ENCODE measurements around the gene PTPRG.
"Not testable (repeated sequence)": the region's sequence is repeated elsewhere in the genome, so short reads cannot be mapped to it uniquely, and the experiment has no call there.

The PTPRG gene

DNA sequence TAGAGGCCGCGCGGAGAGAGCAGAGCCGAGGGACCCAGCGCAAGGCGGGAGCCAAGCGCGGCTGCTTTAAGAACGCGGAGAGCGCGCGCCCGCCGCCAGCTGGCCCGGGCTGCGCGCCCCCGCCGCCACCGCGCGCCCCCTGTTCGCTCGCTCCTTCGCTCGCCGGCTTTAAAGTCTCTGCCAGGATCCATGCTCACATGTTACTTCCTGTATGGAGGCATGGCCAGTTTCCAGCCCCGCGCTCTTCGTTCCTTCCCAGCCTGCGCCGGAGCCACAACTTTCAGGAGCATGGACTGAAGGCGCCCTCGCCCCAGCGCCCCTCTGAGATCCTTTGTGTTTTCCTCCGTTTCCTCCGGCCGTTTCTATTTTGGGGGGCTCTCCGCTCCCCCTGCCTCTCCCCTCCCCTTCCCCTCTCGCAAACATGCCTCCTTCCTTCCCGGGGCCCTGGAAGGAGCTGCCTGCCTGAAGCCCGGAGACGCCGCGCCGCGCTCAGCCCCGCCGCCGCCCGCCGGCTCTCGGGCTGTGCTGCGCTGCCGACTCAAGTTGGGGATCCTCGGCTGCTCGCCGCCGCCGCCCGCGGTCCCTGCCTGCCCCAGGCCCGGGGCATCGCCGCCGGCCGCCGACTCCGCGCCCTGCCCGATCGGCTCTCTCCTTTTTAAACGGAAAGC lies at the start of gene PTPRG:
PTPRG (plus strand) TSS at position 198 of the 668 bp plus-strand sequence. CDS start 717 bp downstream, outside the sequence.
- no peak for DNase-seq (ENCODE audit: low read depth in 2 of 2)

DNA sequence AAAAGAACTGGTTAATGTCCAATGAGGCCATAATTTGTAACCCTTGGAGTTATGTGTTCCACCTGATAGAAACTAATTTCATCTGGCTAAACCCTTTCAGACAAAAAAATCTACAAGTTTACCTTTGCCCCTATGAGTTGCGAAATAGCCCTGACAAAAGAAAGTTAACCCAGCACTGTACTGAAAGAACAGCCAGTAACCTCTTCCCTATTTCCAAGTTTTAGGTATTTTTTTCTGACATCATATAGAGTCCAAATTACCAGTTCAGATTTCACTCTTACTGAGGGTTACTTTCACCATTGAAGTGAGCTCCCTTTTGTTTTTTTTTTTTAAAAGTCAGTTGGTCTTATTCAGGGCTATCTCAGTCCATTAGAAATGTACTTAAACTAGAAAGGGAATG lies 42.8 kb upstream of the PTPRG start:
- DNase-seq (ENCODE audit: low read depth in 2 of 2), result no peak

DNA sequence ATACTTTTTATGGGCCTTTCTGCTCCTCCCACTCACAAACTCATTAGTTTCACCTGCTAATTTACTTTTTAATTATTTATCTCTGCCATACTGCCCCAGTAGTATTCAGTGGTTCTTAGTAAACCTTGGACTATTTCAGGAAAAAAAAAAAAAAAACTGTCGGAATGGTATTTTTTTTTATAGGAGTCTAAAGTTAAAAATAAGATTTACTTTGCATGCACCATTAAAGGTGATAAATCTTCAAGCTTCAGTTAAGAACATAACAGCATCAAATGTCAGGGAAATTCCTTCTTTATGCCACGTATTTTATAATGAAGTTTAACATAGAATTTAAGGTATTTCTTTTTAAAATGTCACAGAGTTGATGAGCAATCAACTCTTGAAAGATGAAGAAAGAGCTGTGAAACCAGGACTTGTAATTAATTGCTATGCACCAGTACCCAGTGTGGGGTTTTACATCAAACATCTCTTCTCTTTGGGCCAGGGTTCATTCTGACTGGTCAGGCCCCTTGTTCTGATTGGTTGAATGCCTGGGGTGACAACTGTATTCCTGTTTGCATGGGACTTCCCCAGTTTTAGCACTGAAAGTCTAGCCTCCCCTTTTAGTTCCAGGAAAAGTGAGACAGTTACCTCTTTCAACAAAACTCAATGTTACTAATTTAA lies 40.3 kb upstream of the PTPRG start:
- DNase-seq (ENCODE audit: low read depth in 2 of 2), result no peak

DNA sequence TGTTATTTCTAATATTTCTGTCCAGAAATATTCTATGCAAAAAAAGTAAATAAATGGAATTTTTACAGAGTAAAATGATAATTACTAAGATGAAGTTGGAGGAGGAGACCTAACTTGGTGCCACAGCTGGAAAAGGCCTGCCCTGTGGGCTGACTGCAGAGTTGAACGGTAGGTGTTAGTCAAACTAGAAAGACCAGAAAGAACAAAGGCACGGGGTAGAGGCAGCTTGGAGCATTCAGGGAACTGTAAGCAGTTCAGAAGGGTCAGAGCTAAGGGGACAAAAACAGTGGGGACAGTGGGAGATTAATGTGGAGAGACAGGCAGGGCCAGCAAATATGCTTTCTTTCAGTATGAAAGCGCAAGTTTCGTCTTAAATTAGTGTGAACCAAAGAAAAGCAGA lies 39.3 kb upstream of the PTPRG start:
- no peak for DNase-seq (ENCODE audit: low read depth in 2 of 2)

DNA sequence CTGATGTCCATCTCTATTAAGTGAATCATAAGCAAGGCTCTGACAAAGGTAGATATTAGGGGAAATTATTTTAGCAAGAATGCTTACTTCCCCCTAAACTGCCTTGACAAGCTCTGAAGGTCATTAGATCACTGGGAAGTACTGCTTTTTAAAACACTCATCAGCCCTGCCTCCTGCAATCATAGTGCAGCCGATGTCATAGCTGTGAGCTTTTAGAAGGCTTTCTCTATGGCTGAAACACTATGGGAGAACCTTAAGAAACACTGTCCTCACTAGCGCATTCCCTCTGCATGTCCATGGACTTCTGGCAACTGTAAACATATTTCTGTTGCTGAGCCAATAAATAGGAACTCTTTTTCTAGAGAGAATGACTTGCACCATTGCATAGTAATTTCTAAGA lies 38.7 kb upstream of the PTPRG start:
- no peak for DNase-seq (ENCODE audit: low read depth in 2 of 2)

DNA sequence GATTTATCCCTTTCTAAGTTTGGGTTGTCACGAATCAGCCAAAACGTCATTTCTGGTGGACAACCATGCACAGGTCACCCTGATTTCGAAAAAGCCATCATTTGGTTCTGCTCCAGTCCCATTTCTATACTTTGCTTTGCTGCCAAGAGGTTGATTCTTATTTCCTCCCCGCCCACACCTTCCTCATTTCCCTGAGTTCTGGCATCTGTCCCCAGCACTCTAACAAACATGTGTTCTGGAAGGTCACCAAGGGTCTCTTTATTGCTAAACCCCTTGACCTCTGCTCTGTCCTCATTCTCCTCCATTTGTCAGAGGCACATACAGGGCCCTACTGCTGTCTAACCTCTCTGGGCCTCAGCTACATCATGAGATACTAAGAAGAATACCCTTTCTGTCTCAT lies 36.4 kb upstream of the PTPRG start:
- DNase-seq (ENCODE audit: low read depth in 2 of 2), result no peak

DNA sequence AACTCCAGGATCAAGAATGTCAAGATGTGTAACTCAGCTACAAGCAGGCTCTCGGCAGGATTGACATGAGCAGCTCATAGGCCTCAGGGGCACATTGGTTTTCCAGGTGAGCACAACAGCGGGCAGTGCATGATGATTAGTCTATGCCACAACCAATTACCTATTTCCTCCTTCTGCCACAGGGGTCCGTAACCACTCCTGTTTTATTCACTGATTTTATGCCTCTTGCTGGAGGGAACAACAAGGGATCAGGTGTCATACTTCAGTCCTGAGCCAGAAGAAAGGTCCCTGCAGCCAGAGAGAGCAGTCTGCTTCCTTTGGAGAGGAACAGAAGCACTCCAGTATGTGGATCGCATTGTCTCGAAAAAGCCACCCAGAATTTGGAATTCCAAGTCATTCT lies 35.1 kb upstream of the PTPRG start:
- DNase-seq (ENCODE audit: low read depth in 2 of 2), result no peak

DNA sequence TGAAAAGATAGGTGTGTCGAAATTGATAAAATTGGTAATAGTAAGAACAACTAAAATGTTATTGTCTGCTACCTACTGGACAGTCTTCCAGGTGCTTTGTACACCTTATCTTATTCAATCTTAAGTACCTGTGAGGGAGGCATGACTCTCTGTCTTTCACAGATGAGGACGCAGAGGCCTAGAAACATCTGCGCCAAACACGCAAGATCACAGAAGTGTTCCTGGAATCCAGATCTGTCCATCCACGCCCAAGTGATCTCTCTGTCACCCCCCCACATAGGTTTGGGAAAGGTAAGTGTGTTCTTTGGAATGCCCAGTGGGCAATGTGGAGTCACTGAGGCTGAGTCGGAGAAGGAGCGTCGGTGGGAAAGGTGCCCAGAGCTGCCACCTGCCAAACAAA lies 34.4 kb upstream of the PTPRG start:
- DNase-seq (ENCODE audit: low read depth in 2 of 2), result no peak

DNA sequence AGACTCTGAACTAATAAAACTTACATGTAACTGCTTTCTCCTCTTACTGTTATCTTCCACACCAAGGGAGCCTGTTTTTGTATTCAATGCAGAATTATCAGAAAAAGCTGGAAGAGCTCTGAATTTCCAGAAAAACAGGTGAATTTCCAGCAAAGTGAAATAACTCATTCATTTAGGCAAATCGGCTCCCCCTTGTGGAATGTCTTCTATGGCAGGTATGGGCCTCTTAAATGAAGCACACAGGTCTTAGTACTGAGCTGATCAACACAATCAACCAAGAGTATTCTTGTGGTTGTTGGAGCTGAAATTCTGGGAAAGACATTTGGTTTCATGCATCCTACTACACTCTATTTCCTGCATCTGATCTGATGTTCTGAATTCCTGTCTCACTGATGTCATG lies 31.0 kb upstream of the PTPRG start:
- no peak for DNase-seq (ENCODE audit: low read depth in 2 of 2)

DNA sequence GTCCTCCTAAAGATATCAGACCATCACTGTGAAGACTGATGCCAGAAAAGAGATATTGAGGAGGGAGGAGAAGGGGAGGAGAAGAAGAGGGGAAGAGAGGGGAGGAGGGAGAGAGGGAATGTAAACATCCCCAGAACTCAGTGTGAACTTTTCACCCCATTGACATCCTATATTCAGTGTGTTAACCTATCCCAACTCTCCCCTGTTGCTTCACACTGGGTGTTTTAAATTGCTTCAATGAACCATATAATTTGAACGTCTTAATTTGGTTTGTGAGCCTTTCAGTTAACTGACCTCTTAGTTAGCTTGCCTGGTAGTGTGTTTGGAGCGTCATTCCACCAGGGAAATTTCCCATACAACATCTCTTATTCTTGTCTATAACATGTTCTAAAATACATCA lies 29.8 kb upstream of the PTPRG start:
- no peak for DNase-seq (ENCODE audit: low read depth in 2 of 2)

DNA sequence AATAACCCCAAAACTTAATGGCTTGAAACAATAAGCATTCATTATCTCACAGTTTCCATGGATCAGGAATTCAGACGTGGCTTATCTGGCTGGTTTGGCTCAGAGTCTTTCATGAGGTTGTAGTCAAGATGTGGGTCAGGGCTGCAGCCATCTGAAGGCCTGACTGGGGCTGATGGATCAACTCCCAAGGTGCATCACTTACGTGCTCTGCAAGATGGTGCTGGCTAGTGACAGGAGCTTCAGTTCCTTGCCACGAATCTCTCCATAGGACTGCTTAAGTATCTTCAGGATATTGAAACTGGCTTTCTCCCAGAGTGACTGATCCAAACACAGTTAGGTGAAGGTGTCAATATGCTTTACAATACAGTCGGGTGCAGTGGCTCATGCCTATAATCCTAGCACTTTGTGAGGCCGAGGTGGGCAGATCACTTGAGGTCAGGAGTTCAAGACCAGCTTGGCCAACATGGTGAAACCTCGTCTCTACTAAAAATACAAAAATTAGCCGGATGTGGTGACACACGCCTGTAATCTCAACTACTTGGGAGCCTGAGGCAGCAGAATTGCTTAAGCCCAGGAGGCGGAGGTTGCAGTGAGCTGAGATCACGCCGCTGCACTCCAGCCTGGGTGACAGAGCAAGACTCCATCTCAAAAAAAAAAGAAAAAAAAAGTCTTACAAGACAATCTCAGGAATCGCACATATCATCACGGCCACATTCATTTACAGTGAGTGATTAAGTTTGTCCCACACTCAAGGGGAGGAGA lies 28.5 kb upstream of the PTPRG start:
- no peak for DNase-seq (ENCODE audit: low read depth in 2 of 2)

DNA sequence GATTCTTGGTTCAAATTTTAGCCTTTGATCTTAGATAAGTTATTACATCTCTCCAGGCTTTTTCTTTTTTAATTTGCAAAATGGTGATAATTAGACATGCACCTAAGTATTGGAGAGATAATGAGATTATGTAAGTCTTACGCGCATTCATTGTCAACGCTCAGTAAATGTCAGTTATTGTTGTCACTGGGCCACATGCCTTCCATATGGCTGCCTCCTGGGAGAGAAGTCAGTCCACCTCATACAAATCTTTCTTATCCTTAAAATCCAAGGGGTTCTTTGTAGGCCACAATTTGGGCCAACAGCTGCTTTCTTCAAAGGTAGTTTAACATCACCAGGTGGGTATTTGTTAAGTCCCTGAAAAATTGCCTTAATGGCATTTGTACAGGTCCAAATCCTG lies 25.5 kb upstream of the PTPRG start:
- DNase-seq (ENCODE audit: low read depth in 2 of 2), result no peak

DNA sequence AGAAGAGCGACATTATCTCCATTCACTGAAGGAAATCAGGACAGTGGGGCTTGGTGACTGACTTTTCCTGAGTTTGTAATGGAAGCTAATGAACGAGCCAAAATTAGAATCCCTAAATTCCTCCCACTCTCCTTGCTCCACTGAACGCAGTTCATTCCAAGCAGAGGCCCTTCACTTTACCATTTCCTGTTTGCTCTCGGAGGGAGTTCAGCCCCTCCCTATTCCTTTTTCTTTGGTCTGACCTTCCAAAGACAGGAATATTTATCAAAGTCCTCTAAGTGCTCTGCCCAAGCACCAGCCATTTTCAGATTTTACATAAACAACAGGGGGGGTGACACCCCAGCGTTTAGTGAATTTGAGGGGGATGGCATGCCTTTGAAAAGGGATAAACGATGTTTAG lies 24.0 kb upstream of the PTPRG start:
- no peak for DNase-seq (ENCODE audit: low read depth in 2 of 2)

DNA sequence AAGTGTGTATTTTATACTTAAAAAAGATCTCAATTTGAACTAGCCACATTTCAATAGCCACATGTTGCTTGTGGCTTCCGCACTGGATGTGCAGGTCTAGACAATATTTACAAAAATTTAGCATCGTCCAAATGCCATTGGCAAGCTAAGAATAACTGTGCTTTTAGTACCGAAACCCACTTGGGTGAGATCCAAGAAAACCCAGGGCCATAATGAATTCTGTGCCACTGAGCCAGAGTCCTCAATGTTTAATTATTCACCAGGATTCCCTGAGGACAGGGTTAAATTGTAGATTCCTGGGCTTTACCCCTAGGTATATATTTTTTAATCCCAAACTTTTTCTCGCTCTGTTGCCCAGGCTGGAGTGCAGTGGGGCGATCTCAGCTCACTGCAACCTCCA lies 22.9 kb upstream of the PTPRG start:
- no peak for DNase-seq (ENCODE audit: low read depth in 2 of 2)

DNA sequence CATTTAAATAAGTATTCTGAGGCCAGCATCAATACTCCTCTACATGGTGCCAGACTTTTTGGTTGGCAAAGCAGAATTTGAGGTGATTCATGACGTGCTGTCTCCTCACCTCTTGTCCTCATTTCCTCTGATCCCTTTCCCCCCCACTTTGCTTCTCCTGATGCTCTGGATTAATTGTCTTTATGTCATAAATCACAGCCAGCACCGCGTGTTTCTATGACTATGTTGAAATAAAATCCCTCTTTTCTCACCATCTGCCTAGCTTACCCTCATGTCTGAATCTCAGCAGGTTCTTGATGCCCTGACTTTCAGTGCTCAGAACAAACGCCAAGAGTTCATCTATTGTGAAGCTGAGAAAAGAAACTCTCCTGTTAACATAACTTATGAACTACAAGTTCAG lies 19.7 kb upstream of the PTPRG start:
- DNase-seq (ENCODE audit: low read depth in 2 of 2), result no peak

DNA sequence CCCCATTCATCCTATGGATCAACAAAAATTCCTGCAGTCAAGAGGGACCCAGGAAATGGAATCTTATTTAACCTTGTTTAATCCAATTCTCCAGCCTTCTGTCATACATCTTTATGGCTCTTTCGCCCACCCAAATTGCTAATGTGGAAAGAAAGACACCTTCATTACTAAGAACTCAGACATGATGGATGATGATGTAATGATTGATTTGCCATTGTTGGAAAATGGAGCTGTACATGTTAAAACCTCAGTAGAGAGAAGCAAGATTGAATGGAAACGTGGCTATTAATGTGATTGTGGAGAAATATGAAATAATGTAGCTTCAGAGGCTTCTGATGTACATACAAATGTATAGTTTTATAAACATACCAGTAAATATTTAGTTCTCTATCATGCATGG lies 15.7 kb upstream of the PTPRG start:
- no peak for DNase-seq (ENCODE audit: low read depth in 2 of 2)

DNA sequence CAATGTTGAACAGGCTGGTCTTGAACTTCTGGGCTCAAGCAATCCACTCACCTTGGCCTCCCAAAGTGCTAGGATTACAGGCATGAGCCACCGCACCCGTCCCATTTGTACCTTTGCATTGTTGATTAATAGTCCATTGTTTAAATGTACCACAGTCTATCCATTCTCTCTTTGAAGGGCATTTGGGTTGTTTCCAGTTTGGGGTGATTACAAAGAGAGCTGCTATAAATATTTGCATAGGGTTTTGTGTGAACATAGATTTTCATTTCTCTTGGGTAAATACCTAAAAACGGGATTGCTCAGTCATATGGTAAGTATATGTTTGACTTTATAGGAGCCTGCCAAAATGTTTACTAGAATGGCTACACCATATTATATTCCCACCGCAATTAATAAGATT lies 13.7 kb upstream of the PTPRG start:
- no peak for DNase-seq (ENCODE audit: low read depth in 2 of 2)

DNA sequence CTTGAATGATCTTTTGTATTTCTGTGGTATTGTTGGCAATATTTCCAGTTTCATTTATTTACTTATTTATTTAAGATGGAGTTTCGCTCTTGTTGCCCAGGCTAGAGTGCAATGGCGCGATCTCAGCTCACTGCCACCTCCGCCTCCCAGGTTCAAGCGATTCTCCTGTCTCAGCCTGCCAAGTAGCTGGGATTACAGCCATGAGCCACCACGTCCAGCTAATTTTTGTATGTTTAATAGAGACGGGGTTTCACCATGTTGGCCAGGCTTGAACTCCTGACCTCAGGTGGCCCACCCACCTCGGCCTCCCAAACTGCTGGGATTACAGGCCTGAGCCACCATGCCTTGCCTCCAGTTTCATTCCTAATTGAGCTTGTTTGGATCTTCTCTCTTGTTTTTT lies 8.7 kb upstream of the PTPRG start:
- not testable (repeated sequence) for DNase-seq (ENCODE audit: low read depth in 2 of 2)

DNA sequence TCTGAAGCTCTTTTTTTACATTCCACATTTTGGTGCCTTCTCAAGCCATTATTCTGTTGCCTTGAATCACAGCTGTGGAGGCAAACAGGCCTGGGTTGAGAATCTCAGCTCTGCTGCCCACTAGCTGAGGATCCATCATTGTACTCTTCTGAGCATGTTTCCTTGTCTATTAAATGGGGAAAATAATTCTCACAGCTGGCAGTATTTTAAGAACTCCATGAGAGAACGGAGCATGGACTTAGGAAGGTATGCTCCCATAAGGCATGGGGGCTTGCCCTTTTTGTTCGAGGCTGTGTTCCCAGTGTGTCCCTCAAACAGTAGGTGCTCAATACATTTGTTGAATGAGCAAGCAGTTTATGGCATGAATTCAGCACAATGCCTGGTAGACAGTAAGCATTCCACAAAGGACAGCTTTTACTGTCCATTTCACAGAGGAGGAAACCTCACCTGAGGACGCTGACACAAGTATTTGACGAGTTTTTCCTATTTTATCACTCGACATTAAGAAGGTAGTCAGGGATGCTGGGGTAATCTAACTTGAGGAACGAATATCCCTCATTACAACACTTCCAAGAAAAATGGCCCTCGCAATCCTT lies 2.1 kb upstream of the PTPRG start:
- DNase-seq (ENCODE audit: low read depth in 2 of 2), result no peak

DNA sequence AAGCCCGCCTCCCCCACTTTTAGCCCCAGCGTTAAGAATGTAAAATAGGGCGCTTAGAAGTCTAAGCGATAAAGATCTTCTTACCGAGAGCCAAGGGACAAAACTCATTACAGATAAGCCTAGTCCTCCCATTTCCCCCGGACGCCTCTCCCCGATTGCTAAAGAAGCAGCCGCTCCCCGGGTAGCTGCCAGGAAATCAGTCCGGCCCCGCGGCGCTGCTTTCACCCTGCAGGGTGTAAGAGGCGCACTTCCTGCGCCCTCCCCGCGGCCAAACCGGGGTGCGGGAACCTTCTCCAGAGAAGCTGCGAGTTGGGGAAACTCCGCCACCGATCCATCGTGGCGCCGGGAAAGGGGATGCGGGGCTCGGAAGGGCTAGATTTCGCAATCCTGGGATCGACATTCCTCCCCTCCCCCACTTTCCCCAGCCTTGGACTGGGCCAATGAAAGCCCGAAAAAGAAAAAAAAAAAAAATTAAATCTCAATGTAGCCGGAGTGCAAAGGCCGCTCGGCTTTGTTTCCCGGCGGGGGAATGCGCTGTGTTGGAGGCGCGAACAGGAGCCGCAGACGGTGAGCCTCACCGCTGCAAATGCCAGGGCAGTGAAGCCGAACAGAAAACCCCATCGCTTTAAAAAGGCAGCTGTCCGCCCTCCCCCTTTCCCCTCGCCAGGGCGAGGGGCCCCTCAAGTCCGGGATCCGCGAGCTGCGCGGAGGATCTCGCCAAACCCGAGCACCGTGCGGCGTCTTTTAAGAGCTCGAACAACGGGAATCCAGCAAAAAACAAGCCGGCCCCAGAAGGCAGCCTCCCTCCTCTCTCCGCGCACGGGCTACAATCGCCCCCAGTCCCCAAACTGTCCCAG lies 626 bp upstream of the PTPRG start:
- no peak for DNase-seq (ENCODE audit: low read depth in 2 of 2)

DNA sequence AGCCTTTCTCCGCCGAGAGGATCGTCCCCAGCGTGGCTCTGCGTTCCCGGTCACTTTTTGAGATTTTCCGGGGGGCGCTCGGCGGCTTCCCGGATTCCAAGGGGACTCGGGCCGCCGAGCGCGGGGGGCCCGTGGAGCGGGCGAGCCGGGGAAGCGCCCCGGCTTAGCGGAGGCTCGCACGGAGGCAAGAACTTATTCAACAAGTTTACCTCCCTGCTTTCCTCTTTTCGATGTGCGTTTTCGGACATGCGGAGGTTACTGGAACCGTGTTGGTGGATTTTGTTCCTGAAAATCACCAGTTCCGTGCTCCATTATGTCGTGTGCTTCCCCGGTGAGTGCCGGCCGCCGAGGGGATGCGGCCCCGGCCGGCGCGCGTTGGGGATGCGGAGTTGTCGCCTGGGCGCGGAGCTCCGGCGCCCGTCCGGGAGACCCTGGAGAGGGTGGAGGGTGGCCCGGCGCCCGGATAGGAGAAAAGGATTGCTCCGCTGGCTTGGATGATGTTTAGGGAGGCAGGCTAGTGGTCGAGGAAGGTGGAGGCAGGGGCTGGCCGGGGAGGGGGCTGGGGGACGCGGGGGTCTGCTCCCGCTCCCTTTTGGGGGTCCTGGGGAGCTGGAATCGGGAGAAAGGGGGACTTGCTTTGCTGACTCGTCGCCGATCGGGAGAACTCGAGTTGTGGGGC lies 810 bp downstream of the PTPRG start:
- DNase-seq (ENCODE audit: low read depth in 2 of 2), result no peak
